Skeletal muscle tissue (tissue), 4 donors: ENCODE measurements around the gene NUDC. TPM values are rescaled to one million over a fixed set of nuclear protein-coding genes. Genes with fewer than 3 reads are reported as not detected.

Source experiments
- H3K27ac ChIP-seq: one replicate; pipeline ENCODE4 v1.7.0; 2013; ENCODE audit warnings: mild to moderate bottlenecking, low read depth, low read length, inconsistent platforms
- H3K27me3 ChIP-seq, 3 donors: one replicate each; pipeline ENCODE4 v1.7.0; 2013; ENCODE audit warnings: low read length in 3 of 3; ENCODE audit not compliant: control insufficient read depth in 3 of 3, insufficient read depth in 3 of 3
- H3K36me3 ChIP-seq, 3 donors: one replicate each; pipeline ENCODE4 v1.7.0; 2013; ENCODE audit warnings: low read length in 3 of 3; ENCODE audit not compliant: control insufficient read depth in 3 of 3, insufficient read depth in 3 of 3
- H3K4me1 ChIP-seq, 3 donors: one replicate each; pipeline ENCODE4 v1.7.0; 2013; ENCODE audit warnings: low read length in 3 of 3, mild to moderate bottlenecking in 3 of 3; ENCODE audit not compliant: control insufficient read depth in 3 of 3, insufficient read depth in 3 of 3
- H3K4me3 ChIP-seq, 3 donors: one replicate each; pipeline ENCODE4 v1.7.0; 2013; ENCODE audit warnings: low read length in 3 of 3
- H3K9ac ChIP-seq, 3 donors: one replicate each; pipeline ENCODE4 v1.7.0; 2013; ENCODE audit warnings: low read length in 3 of 3, mild to moderate bottlenecking in 3 of 3, moderate library complexity in 2 of 3, low read depth in 1 of 3
- H3K9me3 ChIP-seq, 3 donors: one replicate each; pipeline ENCODE4 v1.7.0; 2013; ENCODE audit warnings: low read length in 3 of 3; ENCODE audit not compliant: control insufficient read depth in 3 of 3
- total RNA-seq: library from RNA; depleted of rRNA; stranded (reverse); fragments of >200 nt; gene quantifications from one replicate; pipeline ENCODE4 v1.2.3, GENCODE V29; 2014
- donor health status: Osteomylitis.

NUDC gene
- total RNA-seq, 1 donor from 2014 or later = 17.7 TPM

DNA sequence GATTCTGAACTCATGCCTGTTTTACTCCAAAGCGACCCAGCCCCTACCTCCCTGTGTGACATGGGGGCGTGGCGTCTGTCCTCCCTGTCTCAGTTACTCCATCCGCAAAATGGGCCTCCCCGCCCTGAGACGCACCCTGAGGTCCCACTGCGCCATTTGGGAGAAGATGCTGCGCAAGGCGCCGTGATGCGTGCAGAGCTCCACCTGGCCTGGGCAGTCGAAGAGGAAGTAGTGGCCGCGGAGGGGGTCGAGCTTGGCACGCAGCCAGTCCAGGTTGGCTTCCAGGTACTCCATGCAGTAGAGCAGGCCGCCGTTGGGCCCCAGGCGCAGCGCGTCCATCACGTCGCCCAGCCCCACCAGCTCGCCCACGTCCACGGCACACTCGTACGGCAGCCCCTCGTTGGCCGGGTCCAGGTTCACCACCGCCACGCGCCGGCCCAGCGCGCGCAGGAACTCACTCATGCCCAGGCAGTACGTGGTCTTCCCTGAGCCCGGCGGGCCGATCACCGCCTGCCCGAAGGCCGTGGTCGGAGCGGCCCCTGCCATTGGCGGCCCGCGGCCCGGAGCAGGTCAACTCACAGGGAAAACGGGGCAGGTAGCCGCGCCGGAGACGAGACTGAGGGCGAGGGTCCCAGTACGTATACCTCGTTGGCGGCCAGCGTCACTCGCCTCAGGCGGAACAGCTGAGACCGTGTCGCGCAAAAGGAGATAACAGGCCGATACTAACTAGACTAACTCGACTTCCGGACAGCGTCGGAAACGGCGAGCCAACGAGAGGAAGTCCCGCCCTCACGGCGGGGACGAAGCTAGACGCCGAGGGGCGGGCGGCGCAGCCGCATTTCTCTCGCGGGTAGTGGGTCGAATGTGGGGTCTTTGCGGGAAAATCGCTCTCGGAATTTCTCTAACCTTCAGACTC is 31.7 kb upstream of the NUDC start, which contains the start of gene GPN2:
Gene GPN2, minus strand, starts transcription at position 733 of the 916 bp plus-strand sequence. Its CDS starts 187 bp downstream, at position 546.
- Histone ChIP-seq H3K36me3 (peaks cover 44 to 61% (median 53%) of the 10 kb centered on the region in 3 donors), H3K4me3 (peak within 1 kb of the TSS; percentile 85 to 96 (median 91)), H3K9me3 (no peaks in the 10 kb centered on the region), H3K27me3 (no peaks in the 10 kb centered on the region), H3K9ac (peak within 1 kb of the TSS; percentile 95 to 98 (median 97)), H3K4me1 (peaks cover 15 to 18% (median 16%) of the 10 kb centered on the region in 3 donors), H3K27ac (peak within 1 kb of the TSS; percentile 89)

DNA sequence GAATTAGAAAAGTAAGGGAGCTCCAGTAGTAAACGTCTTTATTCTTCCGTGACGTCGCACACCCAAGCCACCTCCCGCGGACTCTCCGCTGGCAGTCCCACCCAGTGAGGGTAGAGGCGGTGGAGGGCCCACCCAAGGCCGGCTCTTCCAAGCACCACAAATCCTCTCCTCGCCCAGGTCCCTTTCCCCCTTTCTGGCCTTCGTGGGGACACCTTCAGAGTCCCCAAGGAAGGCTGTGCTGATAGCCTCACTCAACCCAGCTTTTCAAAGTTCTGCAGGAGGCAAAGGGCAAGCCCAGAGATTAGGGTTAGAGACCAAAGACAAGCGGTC is 31.1 kb upstream of the NUDC start:
- Histone ChIP-seq H3K9me3 (no peaks in the 10 kb centered on the region), H3K36me3 (peaks cover 43 to 59% (median 52%) of the 10 kb centered on the region in 3 donors), H3K27me3 (no peaks in the 10 kb centered on the region), H3K9ac (peak overlapping the region; percentile 95 to 98 (median 97)), H3K27ac (peak overlapping the region; percentile 89), H3K4me1 (peaks cover 15 to 18% (median 16%) of the 10 kb centered on the region in 3 donors), H3K4me3 (peak overlapping the region; percentile 85 to 96 (median 91))

DNA sequence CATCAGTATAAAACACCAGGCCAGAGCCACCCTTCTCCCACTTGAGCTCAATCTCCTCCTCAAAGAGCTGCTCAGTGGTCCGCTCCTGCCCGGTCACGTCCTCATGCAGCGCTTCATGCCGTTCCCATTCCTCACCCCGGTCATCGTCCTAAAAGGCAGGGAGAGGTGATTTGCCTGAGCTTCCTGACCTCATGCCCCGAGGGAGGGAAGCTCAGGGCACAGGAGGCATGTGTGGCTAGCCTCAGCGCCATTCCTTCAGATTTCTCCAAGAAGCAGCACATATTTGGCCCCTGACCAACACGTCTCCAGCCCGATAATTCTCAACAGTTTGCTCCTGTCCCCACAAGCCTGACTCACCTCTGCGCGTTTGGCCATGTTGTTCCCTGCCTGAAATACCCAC is 27.3 kb upstream of the NUDC start:
- peaks cover 35 to 42% (median 39%) of the 10 kb centered on the region in 3 donors for H3K36me3 ChIP-seq
- H3K4me1 ChIP-seq = peaks cover 15 to 18% (median 17%) of the 10 kb centered on the region in 3 donors
- H3K4me3 ChIP-seq = no peak overlapping the region
- H3K9ac ChIP-seq = no peak overlapping the region
- H3K27me3 ChIP-seq = no peaks in the 10 kb centered on the region
- H3K27ac ChIP-seq = no peak overlapping the region
- no peaks in the 10 kb centered on the region for H3K9me3 ChIP-seq

DNA sequence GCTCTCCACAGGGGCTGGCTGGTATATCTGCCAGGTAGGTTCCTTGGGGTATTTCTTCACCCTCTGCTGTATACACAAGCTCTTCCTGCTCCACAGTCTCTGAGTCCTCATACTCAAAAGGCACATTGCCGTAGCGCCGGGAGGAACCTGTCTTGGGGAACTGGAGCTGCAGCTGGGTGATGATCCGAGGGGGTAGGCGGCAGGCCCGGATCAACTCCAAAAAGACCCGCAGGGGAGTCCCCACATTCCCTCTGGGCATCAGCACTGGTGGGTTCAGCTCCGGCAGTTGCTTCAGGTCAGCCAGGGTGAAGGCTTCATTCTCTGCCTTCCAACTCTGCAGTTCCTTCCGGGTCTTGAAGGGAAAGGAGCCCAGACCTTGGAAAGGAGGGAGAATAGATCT is 24.2 kb upstream of the NUDC start:
- H3K36me3 ChIP-seq = peaks cover 29 to 38% (median 35%) of the 10 kb centered on the region in 3 donors
- peaks cover 9 to 23% (median 13%) of the 10 kb centered on the region in 3 donors for H3K4me1 ChIP-seq
- H3K9ac ChIP-seq = no peak overlapping the region
- no peaks in the 10 kb centered on the region for H3K27me3 ChIP-seq
- no peak overlapping the region for H3K4me3 ChIP-seq
- H3K27ac ChIP-seq = no peak overlapping the region
- H3K9me3 ChIP-seq = no peaks in the 10 kb centered on the region

DNA sequence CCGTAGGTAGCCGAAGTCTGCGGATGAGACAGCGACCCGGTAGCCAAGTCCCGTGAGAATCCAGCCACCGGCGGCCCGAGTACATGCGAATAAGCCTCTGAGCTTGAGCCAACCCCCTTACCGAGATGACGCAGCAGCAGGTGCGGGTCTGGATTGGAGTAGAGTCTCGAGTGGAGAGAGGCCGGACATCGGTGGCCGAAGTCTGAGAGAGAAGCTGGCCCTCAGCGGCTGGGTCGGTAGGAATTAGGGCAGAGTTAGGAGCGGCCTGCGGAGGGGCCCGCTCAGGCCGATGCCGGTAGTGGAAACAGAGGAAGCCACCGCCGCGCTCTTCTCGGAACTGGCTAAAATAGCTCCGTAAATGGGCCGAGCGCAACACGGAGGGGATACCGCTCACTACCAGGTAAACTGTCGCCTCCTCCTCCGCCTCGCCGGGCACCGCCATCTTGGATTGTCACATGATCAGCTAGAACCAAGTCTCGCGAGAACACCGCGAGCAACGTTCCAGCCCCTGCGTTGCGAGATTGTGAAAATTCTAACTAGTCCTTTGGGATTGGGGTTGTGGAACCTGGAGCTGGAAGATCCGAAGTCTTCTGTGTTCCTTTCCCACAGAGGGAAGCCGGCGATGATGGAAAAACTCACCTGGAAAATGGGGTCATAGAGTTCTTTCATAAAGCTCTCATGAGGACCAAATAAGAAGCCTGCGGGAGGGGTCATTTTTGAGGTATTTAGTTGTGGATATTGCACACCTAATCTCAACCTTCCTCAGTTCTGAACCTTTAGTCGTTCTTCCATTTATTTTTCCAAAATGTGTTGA is 21.3 kb upstream of the NUDC start, which contains the start of gene GPATCH3:
Gene GPATCH3, minus strand, starts transcription at position 467 of the 814 bp plus-strand sequence. Its CDS starts 25 bp downstream, at position 442.
- Histone ChIP-seq H3K27ac (peak within 1 kb of the TSS; percentile 78), H3K4me3 (peak within 1 kb of the TSS; percentile 94 to 100 (median 97)), H3K27me3 (no peaks in the 10 kb centered on the region), H3K9ac (peak within 1 kb of the TSS; percentile 96 to 97 (median 97)), H3K9me3 (no peaks in the 10 kb centered on the region), H3K4me1 (peaks cover 9 to 23% (median 13%) of the 10 kb centered on the region in 3 donors), H3K36me3 (peaks cover 9 to 14% (median 12%) of the 10 kb centered on the region in 3 donors)

DNA sequence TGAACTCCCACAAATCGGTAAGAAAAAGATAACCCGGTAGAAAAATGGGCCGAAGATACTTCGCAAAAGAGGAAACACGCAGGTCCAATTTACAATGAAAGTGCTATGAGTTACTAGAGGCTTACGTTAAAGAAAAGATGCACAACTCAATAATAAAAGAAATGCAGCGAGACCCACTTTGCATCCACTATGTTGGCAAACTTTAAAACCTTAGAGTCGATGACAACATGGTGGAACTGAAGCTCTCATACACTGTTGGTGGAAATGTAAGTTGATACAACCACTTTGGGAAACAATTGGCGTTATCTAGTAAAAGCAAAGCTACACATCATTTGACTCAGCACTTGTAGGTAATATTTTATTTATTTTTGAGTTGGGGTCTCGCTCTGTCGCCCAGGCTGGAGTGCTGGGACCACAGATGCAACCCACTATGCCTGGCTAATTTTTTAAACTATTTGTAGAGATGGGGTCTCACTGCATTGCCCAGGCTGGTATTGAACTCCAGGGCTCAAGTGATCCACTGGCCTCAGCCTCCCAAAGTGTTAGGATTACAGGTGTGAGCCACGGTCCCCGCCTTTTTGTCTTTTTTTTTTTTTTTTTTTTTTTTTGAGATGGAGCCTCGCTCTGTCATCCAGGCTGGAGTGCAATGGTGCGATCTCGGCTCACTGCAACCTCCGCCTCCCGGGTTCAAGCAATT is 20.6 kb upstream of the NUDC start:
- H3K27ac ChIP-seq = peak overlapping the region; percentile 78
- peaks cover 7 to 10% (median 8%) of the 10 kb centered on the region in 3 donors for H3K36me3 ChIP-seq
- peak overlapping the region; percentile 96 to 97 (median 97) for H3K9ac ChIP-seq
- H3K4me3 ChIP-seq = peak overlapping the region; percentile 94 to 100 (median 97)
- peaks cover 9 to 23% (median 13%) of the 10 kb centered on the region in 3 donors for H3K4me1 ChIP-seq
- H3K9me3 ChIP-seq = no peaks in the 10 kb centered on the region
- H3K27me3 ChIP-seq = no peaks in the 10 kb centered on the region

DNA sequence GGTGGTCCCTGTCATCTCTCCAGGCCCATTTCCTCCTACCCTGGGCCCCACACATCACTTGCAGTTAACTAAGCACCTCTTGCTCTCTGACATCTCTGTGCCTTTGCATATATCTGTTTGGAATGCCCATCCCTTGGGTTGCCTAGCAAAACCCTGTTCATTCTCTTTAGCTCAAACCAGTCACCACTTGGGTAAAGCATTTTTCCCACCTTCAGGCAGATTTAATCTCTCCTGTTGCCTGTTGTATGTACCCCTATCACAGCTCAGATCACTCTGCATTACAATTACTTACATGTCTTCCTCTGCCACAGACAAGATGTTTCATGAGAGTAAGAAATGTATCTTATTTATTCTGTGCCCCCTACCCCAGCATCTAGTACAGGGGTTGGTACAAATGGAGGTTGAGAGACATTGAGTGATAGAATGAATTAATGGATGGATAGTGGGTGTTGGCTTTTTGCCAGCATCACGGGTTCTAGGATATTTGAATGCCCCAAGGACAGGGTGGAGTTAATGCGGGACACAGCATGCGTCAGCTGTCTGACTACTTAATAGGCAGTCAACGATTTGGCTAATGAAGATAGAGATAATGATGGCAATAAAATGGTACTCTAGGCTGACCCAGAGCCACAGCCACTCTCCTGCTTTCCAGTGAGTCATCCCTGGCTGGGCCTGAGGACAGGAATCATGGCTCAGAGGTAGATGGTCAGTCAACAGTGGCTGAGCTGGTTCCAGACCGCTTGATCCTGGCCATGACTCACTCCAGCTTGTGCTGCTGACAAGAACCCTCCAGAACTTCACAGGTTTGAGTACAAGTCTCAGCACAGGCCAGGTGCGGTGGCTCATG is 14.2 kb upstream of the NUDC start:
- H3K27me3 ChIP-seq = no peaks in the 10 kb centered on the region
- peaks cover 0 to 2% (median 0%) of the 10 kb centered on the region in 3 donors for H3K36me3 ChIP-seq
- H3K9me3 ChIP-seq = no peaks in the 10 kb centered on the region
- no peak overlapping the region for H3K27ac ChIP-seq
- H3K4me3 ChIP-seq = no peak overlapping the region
- H3K9ac ChIP-seq = no peak overlapping the region
- no peaks in the 10 kb centered on the region for H3K4me1 ChIP-seq

DNA sequence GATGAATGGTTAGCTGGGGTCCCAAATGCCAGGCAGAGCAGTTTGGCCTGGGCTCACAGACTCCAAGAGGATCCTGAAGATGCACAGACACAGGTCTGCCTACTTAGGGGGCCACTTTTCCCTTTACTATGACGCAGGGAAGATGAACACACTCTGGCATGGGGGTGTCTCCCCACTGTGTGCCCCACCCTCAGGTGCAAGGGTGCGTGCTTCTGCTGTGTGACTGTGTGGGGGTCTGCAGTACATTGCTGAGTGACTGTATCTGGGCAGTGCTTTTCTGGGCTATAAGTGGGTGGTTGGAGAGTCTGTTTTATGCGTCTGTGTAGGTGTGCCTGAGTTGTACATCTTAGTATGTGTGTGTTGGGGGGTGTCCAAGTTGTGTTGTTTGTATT is 11.6 kb upstream of the NUDC start:
- Histone ChIP-seq H3K36me3 (peaks cover 0 to 2% (median 0%) of the 10 kb centered on the region in 3 donors), H3K9ac (no peak overlapping the region), H3K4me3 (no peak overlapping the region), H3K4me1 (peaks cover 5 to 9% (median 6%) of the 10 kb centered on the region in 3 donors), H3K27me3 (no peaks in the 10 kb centered on the region), H3K27ac (no peak overlapping the region), H3K9me3 (no peaks in the 10 kb centered on the region)
